HG03060 (cell line): ENCODE data around the gene MPV17L2.
A peak's percentile ranks its signal among the peaks of the same experiment; 100 is the strongest.

Source experiments
- ATAC-seq: cut with Tn5 transposase; IDR thresholded peaks from one replicate; pipeline ENCODE4 v1.9.1; 2021; ENCODE audit warnings: low read depth, moderate number of reproducible peaks; ENCODE audit not compliant: unreplicated experiment

The MPV17L2 gene

GRCh38 chr19:18160493-18160970 lies 32.5 kb upstream of the MPV17L2 start:
- ATAC-seq = no peak

GRCh38 chr19:18160971-18161635 lies 31.9 kb upstream of the MPV17L2 start:
- no peak for ATAC-seq

- ATAC-seq = no peak
Measured at GRCh38 chr19:18161636-18162002, 31.4 kb upstream of the MPV17L2 start.

- ATAC-seq = no peak
Measured at GRCh38 chr19:18164072-18164471, 28.9 kb upstream of the MPV17L2 start.

GRCh38 chr19:18165794-18166544 lies 27.0 kb upstream of the MPV17L2 start:
- ATAC-seq = no peak

- no peak for ATAC-seq
Measured at GRCh38 chr19:18167011-18167410, 26.0 kb upstream of the MPV17L2 start.

- no peak for ATAC-seq
Measured at GRCh38 chr19:18167975-18168645, 24.9 kb upstream of the MPV17L2 start.

GRCh38 chr19:18168673-18169381 lies 24.2 kb upstream of the MPV17L2 start:
- ATAC-seq = no peak

GRCh38 chr19:18170714-18171255 lies 22.2 kb upstream of the MPV17L2 start:
- no peak for ATAC-seq

GRCh38 chr19:18171605-18172327 lies 21.3 kb upstream of the MPV17L2 start:
- no peak for ATAC-seq

GRCh38 chr19:18172331-18173053 lies 20.5 kb upstream of the MPV17L2 start:
- ATAC-seq = no peak

- ATAC-seq = no peak
Measured at GRCh38 chr19:18173054-18173571, 19.9 kb upstream of the MPV17L2 start.

GRCh38 chr19:18173572-18174288 lies 19.3 kb upstream of the MPV17L2 start, which contains the start of gene IFI30:
Gene IFI30, plus strand, starts transcription at chr19:18173813. Its CDS starts 29 bp downstream, at chr19:18173842.
- ATAC-seq = peak; percentile 29

- no peak for ATAC-seq
Measured at GRCh38 chr19:18174983-18175382, 18.0 kb upstream of the MPV17L2 start.

GRCh38 chr19:18176367-18177310 lies 16.4 kb upstream of the MPV17L2 start:
- ATAC-seq = no peak

- no peak for ATAC-seq
Measured at GRCh38 chr19:18179957-18180356, 13.1 kb upstream of the MPV17L2 start.

- no peak for ATAC-seq
Measured at GRCh38 chr19:18183529-18183928, 9.5 kb upstream of the MPV17L2 start.
